ENCODE results near the gene CFDP1.
A peak's percentile ranks its signal among the peaks of the same experiment; 100 is the strongest.

The CFDP1 gene

DNA sequence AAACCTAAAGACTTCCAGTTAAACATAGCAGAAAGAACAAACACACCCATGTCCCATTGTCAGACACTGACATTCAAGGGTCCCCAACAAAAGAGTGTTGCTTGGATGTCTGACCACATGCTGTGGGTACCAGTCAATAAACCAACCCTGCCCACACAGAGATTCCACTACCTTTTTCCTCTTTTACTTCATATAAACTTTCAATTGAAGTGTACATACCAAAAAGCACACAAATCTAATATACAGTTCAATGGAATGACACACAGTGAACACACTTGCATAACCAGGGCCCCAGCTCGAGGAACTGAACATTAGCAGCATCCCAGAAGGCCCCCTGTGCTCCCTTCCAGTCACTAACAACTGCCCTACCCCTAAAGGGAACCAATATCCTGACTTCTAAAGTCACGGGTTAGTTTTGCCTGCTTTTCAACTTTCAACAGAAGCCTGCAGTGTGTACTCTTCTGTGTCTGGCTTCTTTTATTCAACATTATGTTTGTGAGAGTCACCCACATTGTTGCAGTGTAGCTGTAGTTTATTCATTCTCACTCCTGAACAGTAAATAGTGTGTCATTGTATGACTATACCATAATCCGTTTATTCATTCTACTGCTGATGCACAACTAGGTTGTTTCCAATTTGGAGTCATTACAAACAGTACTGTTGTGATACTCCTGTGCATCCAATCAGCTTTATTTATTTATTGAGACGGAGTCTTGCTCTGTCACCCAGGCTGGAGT is 18.0 kb downstream of the CFDP1 start:
- no peak for DNase-seq (ENCODE audit: extremely low read depth in 1 of 2, low read depth in 1 of 2)

DNA sequence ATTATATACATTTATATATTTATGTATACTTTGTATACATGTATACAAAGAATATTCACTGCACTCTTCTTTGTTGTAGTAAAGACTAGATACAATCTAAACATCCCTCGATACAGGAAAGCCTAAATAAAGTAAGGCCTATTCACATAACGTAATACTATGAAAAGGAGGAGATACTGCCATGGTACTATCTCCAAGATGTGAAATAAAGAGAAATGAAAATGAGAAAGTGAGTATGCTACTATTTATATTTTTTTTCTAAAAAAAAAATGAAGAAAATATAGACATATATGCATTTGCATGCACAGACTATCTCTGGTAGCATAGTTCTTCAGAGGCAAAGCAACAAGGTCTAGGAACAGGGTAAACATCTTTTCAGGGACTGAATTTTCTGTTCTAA is 19.4 kb downstream of the CFDP1 start:
- no peak for DNase-seq (ENCODE audit: extremely low read depth in 1 of 2, low read depth in 1 of 2)

DNA sequence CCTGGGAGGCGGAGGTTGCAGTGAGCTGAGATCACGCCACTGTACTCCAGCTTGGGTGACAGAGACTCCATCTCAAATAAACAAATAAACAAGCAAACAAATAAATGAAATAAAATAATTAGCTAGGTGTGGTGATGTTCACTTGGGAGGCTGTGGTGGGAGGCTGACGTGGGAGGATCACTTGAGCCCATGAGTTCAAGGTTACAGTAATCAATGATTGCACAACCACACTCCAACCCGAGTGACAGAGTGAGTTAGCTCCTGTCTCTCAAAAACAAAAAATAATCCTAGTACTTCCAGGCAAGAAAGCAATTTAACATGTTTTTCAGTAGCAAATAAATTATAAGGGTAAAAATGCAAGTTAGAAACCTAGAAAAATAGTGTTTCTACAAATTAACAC is 26.4 kb downstream of the CFDP1 start:
- no peak for DNase-seq (ENCODE audit: extremely low read depth in 1 of 2, low read depth in 1 of 2)

DNA sequence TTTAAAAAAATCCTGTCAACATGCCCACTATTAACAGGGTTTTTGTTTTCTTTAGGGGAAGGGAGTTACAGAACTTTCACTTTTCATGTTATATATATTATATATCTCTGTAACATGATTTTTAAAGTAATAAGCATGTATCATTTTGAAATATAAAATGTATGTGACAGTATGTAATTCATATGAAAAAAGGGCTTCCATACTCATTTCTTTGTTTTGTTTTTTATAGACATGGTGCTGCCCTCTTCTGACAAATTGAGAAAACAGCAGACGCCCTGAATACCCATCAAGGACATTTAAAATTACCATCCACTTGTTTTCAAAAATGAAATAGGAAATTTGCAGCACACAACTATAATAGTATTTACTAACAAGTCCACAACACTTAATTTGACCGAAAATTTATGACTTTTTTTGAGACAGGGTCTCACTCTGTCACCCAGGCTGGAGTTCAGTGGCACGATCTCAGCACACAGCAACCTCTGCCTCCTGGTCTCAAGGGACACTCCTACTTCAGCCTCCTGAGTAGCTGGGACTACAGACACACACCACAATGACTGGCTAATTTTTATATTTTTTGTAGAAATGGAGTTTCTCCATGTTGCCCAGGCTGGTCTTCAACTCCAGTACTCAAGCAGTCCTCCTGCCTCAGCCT is 30.4 kb downstream of the CFDP1 start:
- DNase-seq (ENCODE audit: extremely low read depth in 1 of 2, low read depth in 1 of 2): no peak

DNA sequence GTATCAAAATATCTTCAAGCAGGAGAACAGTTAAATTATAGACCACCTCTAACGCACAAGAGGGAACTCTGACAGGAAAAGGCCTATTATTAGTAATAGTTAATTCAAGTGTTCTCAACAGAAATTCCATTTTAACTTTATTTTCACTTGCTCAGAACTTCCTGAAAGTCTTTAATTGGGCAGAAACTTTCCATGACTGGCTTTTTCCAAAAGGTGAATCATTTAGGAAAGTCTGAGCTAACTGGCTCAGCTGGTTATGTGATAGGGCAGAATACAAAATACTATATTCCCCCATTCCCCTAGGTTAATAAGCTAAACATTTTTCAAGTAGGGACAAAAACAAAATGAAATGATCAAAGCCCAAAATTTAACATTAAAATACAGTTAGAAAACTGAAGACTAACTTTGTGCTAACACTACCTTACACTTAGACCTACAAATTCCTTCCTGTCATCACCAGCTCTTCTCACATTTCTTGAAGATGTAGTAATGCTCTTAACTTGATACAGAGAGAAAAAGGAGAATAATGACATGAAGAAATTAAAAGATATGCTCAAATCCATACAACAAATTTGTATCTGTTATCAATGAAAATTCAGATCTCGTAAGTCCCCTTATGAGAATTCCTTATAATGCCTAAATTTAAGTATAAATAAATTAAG is 31.0 kb downstream of the CFDP1 start:
- no peak for DNase-seq (ENCODE audit: extremely low read depth in 1 of 2, low read depth in 1 of 2)

DNA sequence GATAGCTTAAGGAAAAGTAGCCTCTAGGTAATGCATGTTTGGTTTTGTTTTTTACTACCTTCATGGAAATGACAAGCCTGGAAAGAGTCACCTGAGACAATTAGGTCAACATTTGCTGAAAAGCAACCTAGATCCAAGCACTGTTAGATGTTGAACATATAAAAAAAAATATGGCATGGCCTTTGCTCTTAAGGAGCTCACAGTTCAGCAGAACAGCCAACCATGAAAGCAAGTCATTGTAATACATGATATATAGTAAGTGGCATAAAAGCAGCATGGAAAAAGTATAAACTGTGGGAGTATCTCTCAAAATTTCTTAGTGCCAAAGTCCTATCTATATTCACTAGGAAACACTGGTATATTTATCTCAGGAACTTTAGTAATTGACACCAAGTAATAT is 31.6 kb downstream of the CFDP1 start:
- no peak for DNase-seq (ENCODE audit: extremely low read depth in 1 of 2, low read depth in 1 of 2)

DNA sequence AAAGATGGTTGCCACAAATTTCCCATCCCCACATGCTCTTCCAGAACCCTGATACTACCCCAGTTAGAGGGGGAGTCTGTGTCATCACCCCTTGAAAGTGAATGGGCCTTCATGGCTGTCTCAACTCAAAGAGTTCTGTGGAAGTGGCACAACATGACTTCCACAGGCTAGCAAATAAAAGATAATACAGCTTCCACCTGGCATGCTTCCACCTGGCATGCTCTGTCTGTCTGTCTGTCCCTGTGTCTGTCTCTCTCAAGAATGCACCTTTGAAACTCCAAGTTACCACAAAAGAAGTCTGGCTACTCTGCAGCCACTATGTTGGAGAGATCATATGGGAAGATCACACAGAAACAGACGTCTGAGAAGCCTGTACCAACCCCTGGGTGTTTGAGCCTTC is 35.0 kb downstream of the CFDP1 start:
- DNase-seq (ENCODE audit: extremely low read depth in 1 of 2, low read depth in 1 of 2): no peak

DNA sequence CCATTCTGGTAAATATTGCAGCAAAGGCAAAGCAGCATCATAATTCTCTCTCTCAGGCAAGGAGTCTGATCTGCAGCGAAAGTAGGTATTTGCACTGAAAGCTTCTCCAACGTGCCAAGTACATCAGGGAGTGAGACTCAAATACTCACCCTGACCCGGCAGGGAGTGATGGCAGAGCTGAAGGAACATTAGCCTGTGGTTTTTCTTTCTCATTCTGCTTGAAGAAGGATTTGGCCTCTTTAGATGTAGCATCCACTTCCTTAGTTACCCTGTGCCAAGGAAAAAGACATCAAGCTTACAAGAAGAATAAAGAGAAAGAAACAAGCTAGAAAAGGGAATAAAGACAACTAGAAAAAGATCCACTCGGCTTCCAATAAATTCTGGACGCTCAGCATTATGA is 38.4 kb downstream of the CFDP1 start:
- no peak for DNase-seq (ENCODE audit: extremely low read depth in 1 of 2, low read depth in 1 of 2)

DNA sequence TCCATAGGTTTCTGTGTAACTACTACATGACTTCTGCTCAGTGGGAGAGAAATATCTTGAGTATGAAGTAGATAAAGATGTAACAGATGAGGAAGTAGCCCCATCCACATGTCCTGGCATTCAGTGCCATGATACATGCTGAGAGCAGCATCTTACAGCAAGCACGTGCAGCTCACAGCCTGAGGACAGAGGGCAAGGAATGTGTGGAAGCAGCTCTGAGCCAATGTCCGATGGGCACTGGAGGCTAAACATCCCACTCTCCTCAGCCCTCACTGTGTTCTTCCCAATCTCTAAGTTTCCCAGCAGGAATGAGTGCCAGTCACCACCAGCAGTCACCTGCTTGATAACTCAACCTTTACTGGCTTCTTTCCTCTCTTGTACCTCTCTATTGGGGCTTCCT is 40.4 kb downstream of the CFDP1 start:
- no peak for DNase-seq (ENCODE audit: extremely low read depth in 1 of 2, low read depth in 1 of 2)

DNA sequence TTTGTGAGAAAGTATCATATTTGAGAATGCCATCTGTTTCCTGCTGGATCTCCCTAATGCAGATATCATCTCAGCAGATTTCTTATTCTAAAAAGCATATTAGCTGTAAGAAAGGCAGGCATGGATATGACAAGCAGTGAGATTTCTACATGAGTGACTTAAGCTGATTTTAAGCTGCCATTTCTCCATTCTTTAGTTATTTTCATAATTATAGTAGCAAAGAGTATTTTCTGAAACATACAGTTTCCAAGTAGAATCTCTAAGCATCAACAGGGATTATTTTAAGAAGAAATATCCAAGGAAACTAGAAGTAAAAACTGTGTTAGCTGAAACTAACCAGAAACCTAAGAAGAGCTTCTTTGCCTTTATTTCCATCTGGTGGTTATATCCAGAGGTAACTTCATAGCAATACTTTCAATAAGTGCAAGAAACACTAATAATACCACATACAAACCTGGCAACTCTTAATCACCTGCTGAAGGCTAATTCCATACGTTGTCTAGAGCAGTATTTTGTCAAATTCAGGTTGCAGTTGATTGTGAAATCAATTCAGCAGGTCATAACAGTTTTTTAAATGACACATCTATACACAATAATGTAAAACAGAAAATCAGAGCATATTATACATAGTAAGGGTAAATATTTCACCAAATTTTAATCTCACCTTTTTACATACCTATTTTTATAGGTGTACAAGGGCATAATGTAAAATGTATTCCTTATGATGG is 42.2 kb downstream of the CFDP1 start:
- no peak for DNase-seq (ENCODE audit: extremely low read depth in 1 of 2, low read depth in 1 of 2)

DNA sequence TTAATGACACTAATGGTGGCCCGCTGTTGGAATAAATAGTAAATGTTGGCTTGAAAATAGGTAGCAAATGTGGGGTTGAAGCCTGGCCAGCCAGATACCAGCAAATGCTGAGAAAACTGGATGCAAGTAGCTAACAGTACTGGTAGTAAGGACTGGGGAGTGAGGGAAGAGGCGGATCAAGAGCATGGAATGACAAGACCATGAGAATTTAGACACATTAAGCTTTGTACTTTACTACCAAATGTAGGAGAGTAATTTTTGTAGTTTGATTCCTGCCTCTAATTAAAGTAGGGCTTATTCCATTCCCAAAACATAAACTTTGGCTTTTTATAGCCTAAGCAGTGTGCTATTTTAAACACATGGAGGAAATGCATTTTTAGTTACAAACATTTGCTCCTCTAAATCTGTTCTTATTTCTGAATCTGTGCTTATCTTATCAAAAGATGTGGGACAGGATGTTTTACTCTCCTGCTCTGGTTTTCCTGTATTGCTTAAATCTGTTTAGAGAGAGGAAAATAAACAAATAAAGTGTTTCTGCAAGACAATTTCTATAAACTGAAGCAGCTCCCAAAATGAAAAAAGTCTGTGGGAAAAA is 44.1 kb downstream of the CFDP1 start:
- DNase-seq (ENCODE audit: extremely low read depth in 1 of 2, low read depth in 1 of 2): no peak

DNA sequence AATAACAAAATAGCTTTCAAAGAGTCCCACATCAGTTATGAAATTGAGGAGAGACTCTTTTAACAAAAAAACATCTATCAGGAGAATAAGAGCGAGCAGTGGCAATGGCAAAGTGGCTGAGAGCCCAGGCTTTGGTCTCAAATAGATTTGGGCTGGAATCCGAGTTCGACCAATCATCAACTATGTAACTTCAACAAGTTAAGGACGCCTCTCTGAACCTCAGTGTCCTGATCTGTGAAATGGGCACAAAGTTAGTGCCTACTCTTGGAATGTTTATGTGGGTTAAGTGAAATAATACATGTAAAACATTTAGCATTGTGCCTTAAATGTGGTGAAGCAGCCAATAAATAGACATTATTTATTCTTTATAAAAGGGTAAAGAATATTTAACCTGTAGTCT is 45.4 kb downstream of the CFDP1 start:
- DNase-seq (ENCODE audit: extremely low read depth in 1 of 2, low read depth in 1 of 2): no peak

DNA sequence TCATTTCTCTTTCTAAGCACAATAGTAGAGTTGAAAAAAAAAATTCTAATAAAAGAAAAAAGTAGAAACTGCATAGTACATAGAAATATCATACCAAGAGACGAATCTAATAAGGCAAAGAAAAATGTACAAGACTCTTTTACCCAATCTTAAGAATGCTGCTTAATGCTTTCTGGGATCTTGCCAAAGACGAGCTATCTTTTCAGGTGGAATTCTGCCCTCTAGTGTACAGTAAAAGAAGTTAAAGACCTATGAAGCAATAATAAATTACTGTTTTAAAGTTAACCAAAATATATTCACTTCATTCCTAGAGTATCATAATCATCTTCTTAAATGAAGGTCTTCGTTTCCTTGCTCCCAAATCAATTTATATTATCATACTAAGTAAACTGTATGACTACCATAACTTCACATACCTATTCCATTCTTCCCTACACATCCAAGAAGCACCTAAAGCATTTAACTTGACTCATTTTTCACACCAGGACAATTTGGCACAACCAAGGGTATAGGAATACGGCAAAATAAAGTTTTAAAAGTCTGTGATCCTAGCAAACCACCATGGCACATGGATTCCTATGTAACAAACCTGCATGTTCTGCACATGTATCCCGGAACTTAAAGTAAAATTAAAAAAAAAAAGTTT is 47.7 kb downstream of the CFDP1 start:
- DNase-seq (ENCODE audit: extremely low read depth in 1 of 2, low read depth in 1 of 2): no peak

DNA sequence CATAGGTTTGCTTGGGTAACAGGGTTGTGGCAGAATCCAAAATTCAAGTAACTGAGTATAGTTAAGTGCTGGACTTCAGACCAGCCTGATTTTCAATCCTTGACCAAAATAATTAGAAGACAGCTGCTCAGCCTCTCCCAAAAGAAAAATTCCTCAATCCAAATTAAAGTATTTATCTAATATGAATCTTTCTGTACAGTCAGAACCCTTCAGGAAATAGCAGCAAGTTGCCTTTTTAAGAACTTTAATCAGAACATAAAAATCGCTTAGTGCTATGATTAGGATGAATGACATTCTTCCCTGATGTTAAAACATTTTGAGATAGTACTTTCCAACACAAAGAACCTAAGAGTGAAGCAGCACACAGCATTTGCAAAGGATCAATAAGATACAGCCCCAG is 50.2 kb downstream of the CFDP1 start:
- DNase-seq (ENCODE audit: extremely low read depth in 1 of 2, low read depth in 1 of 2): no peak

DNA sequence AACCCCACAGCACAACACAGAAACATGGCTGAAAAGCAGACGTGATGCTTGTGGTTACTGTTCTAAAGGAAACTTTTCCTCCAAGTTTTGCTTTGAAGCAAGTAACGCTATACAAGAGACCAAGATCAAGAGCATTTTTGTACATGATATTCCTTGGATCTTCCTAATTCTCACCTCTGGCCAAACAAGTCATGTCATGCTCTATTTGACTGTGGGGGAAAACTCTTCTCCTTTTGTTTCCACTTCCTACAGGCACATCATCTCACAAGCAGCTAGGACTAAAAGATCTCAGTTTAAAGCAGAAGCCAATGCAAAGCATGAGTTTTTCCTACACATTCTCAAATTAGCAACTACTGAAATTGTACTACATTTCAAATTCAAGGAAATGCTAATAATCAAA is 50.7 kb downstream of the CFDP1 start:
- no peak for DNase-seq (ENCODE audit: extremely low read depth in 1 of 2, low read depth in 1 of 2)

DNA sequence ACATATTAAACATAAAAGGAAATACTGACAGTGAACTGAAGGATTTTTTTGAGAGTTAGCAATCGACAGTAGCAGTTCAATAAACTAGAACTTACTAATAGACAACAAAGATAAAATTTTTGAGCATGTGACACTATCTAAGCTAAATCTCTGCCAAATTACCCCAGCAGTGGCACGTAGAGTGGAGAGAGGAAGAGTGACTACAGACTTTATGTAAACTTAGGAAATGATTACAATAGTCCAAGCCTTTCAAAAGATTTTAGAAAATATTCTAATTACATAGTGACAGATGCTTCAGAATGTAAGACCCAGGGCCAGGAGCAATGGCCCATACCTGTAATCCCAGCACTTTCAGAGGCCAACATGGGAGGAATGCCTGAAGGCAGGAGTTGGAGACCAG is 52.4 kb downstream of the CFDP1 start:
- no peak for DNase-seq (ENCODE audit: extremely low read depth in 1 of 2, low read depth in 1 of 2)

DNA sequence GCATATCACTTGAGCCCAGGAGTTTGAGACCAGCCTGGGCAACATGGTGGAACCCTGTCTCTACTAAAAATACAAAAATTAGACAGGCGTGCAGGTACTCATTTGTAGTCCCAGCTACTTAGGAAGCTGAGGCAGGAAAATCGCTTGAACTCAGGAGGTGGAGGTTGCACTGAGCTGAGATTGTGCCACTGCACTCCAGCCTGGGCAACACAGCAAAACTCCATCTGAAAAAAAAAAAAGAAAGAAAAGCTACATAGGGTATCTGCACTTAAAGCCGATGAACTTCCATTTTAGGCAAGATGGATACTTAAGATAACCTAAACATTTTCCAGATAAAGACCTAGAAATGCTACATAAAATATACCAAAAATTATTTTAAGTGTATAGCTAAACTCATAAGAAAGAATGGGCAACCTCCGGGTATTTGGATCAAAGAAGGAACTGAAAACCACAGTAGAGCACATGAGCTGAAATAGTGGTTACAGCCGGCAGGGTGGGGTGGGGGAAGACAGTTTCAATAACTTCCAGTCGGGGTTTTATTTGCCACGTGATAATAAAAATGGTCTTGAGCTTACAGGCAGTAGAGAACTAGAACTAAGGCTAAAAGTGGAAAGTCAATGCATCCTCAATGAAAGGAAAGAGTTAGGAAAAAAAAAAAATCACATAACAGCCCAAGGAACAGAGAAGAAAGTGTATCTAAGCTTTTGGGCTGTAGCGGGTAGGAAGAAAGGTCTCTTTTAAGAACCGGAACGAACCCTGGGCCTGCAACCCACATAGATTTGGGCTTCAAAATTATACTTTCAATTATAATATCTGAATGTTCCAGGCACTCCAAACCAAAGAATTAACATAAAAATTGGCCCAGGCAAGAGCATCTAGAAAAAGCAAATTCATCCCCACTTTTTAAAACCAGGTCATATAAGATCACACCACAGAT is 53.1 kb downstream of the CFDP1 start:
- DNase-seq (ENCODE audit: extremely low read depth in 1 of 2, low read depth in 1 of 2): peak in 1 of 2 donors; percentile 2

DNA sequence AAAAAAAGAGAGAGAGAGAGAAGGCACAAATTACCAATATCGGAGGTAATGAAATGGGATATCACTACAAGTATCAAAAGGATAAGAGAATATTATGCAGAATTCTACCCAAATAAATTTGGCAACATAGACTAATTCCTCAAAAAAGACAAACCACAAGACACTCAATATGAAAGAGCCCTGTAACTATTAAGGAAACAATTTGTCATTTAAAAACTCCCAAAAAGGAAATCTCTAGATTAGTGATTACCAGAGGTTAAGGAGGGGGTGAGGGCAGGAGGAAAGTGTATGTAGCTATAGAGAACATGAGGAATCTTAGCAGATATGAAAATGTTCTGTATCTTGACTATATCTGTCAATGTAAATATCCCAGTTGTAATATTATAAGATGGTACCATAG is 54.0 kb downstream of the CFDP1 start:
- DNase-seq (ENCODE audit: extremely low read depth in 1 of 2, low read depth in 1 of 2): no peak

DNA sequence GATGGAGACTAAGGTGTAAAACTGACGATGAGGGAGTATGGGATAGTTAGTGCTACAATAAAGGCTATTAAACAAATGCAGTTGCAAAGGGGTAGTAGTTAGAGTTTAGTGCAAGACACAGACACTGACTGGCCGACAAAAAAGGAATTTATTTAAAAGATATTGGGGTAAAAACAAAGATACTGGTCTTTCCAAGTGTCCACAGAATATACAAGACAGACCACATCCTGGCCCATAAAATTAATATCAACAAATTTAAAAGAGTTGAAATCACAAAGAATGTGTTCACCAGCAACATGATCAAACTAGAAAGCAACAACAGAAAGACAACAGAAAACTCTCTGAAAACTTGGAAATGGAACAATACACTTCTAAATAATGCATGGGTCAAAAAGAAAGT is 54.7 kb downstream of the CFDP1 start:
- DNase-seq (ENCODE audit: extremely low read depth in 1 of 2, low read depth in 1 of 2): no peak

Measured in activated CD8-positive, alpha-beta memory T cell treated with anti-CD3 and anti-CD28 coated beads for 1 hour (primary cell).